Measurements from ENCODE around the gene CERK. TPM values are rescaled to one million over a fixed set of nuclear protein-coding genes. Genes with fewer than 3 reads are reported as not detected.
"Not testable (repeated sequence)": the region's sequence is repeated elsewhere in the genome, so short reads cannot be mapped to it uniquely, and the experiment has no call there.

CERK gene
- total and polyA plus RNA-seq, 7 donors, result 13.0 to 38.1 (median 26.9) TPM

- DNase-seq, result no peak
- Histone ChIP-seq H3K9me3 (no peaks in the 10 kb centered on the region), H3K27ac (peak overlapping the region; percentile 46), H3K27me3 (ENCODE audit: insufficient read depth in 3 of 3, low read length in 2 of 3) (no peaks in the 10 kb centered on the region), H3K4me1 (peaks cover 49% of the 10 kb centered on the region), H3K36me3 (ENCODE audit: insufficient read depth in 1 of 2, low read depth in 1 of 2) (no peaks in the 10 kb centered on the region), H3K4me3 (no peak overlapping the region)
- intact Hi-C loops (cut with DNase I), result no loop called here
- ATAC-seq, result no peak
- no peak for TF ChIP-seq CTCF (IDR thresholded peaks at IDR 0.05)
- 93 to 94% (median 94%) methylated on average over 16 of the region's 16 CpGs for WGBS, 3 donors
Measured at GRCh38 chr22:46651316-46651715, 86.7 kb downstream of the CERK start.

- H3K9me3 ChIP-seq, result no peaks in the 10 kb centered on the region
- peak overlapping the region; percentile 38 for H3K4me3 ChIP-seq
- peaks cover 49% of the 10 kb centered on the region for H3K4me1 ChIP-seq
- no peaks in the 10 kb centered on the region for H3K27me3 ChIP-seq (ENCODE audit: insufficient read depth in 3 of 3, low read length in 2 of 3)
- intact Hi-C loops (cut with DNase I), result no loop called here
- WGBS, 3 donors, result 43 to 53% (median 53%) methylated on average over 25 of the region's 25 CpGs
- H3K36me3 ChIP-seq (ENCODE audit: insufficient read depth in 1 of 2, low read depth in 1 of 2), result no peaks in the 10 kb centered on the region
- ATAC-seq (peak; percentile 24 to 80 (median 68)), DNase-seq (no peak)
- H3K27ac ChIP-seq, result peak overlapping the region; percentile 90
- no peak for TF ChIP-seq CTCF (IDR thresholded peaks at IDR 0.05)
Measured at GRCh38 chr22:46650078-46650810, 87.8 kb downstream of the CERK start.

GRCh38 chr22:46649141-46650077 is 88.6 kb downstream of the CERK start:
- peak; percentile 74 to 80 (median 77) for ATAC-seq
- no peaks in the 10 kb centered on the region for H3K27me3 ChIP-seq (ENCODE audit: insufficient read depth in 3 of 3, low read length in 2 of 3)

GRCh38 chr22:46648225-46648820 is 89.7 kb downstream of the CERK start:
- H3K36me3 ChIP-seq (ENCODE audit: insufficient read depth in 1 of 2, low read depth in 1 of 2); intact Hi-C loops (cut with DNase I); H3K9me3 ChIP-seq; H3K27ac ChIP-seq; DNase-seq; H3K4me3 ChIP-seq; ATAC-seq; H3K27me3 ChIP-seq (ENCODE audit: insufficient read depth in 3 of 3, low read length in 2 of 3): not testable (repeated sequence)
- 98 to 100% (median 100%) methylated on average over 2 of the region's 2 CpGs for whole genome bisulfite sequencing, 3 donors
- peaks cover 46% of the 10 kb centered on the region for H3K4me1 ChIP-seq

More at GRCh38 chr22:46649141-46650077, 88.6 kb downstream of the CERK start:
- 14 to 16% (median 14%) methylated on average over 24 to 25 of the region's 25 CpGs for WGBS, 3 donors
- H3K4me1 ChIP-seq, result peaks cover 49% of the 10 kb centered on the region
- peak overlapping the region; percentile 90 for H3K27ac ChIP-seq
- peak overlapping the region; percentile 38 for H3K4me3 ChIP-seq
- no peaks in the 10 kb centered on the region for H3K9me3 ChIP-seq
- DNase-seq, result no peak
- intact Hi-C loops (cut with DNase I), result no loop called here
- H3K36me3 ChIP-seq (ENCODE audit: insufficient read depth in 1 of 2, low read depth in 1 of 2), result no peaks in the 10 kb centered on the region
- no peak for TF ChIP-seq CTCF (IDR thresholded peaks at IDR 0.05)

All from psoas muscle (tissue), 8 donors.